ENCODE results near the gene PBLD. TPM values are rescaled to one million over a fixed set of nuclear protein-coding genes. Genes with fewer than 3 reads are reported as not detected.
A peak's percentile ranks its signal among the peaks of the same experiment; 100 is the strongest.

PBLD gene
- total and polyA plus RNA-seq, 4 donors, result 1.2 to 12.5 (median 3.1) TPM

DNA sequence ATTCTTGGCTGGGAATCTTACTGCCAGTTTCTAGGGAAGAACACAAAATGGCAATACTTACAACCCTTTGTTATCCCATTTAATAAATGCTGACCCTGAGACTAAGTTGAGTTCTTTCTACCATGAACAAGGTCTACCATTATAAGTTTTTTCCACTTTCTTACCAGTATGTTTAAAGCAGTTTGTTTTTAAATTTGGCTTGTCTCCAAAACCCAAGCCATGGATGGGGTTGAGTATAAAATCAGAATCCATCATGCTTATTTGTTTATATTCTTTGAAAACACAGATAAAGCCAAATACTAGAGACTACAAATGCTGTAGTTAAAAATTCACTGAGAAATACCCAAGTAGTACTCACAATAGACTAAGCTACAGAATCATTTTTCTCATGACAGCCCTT, 42.0 kb downstream of the PBLD start:
- DNase-seq (peak in 2 of 3 donors; percentile 53 to 61), ATAC-seq (ENCODE audit: insufficient read depth, low FRiP score) (no peak)
- Histone ChIP-seq H3K4me3 (no peak overlapping the region), H3K4me1 (ENCODE audit: control insufficient read depth in 5 of 5, insufficient read depth in 5 of 5, low read length in 5 of 5) (peaks cover 0 to 5% (median 0%) of the 10 kb centered on the region in 5 donors), H3K36me3 (ENCODE audit: control insufficient read depth in 4 of 4, insufficient read depth in 4 of 4, low read length in 4 of 4) (no peaks in the 10 kb centered on the region), H3K27ac (ENCODE audit: low read depth in 1 of 2, low read length in 1 of 2) (no peak overlapping the region), H3K9me3 (ENCODE audit: control insufficient read depth in 4 of 4, insufficient read depth in 3 of 4, low read length in 3 of 4) (no peaks in the 10 kb centered on the region), H3K9ac (ENCODE audit: insufficient read depth in 1 of 2, low read length in 2 of 2) (no peak overlapping the region), H3K27me3 (ENCODE audit: control insufficient read depth in 3 of 3, insufficient read depth in 3 of 3, low read length in 2 of 3) (no peaks in the 10 kb centered on the region)
- no peak for TF ChIP-seq CTCF (IDR thresholded peaks at IDR 0.05; ENCODE audit: control extremely low read depth, extremely low read depth)

- peaks cover 0 to 19% (median 4%) of the 10 kb centered on the region in 5 donors for H3K4me1 ChIP-seq (ENCODE audit: control insufficient read depth in 5 of 5, insufficient read depth in 5 of 5, low read length in 5 of 5)
- 97 to 99% methylated on average over 4 of the region's 4 CpGs for WGBS, 2 donors
- H3K27ac ChIP-seq (ENCODE audit: low read depth in 1 of 2, low read length in 1 of 2), result no peak overlapping the region
- TF ChIP-seq CTCF (IDR thresholded peaks at IDR 0.05; ENCODE audit: control extremely low read depth, extremely low read depth), result no peak
- no peaks in the 10 kb centered on the region for H3K9me3 ChIP-seq (ENCODE audit: control insufficient read depth in 4 of 4, insufficient read depth in 3 of 4, low read length in 3 of 4)
- DNase-seq (no peak), ATAC-seq (ENCODE audit: insufficient read depth, low FRiP score) (no peak)
- no peak overlapping the region for H3K4me3 ChIP-seq
- H3K36me3 ChIP-seq (ENCODE audit: control insufficient read depth in 4 of 4, insufficient read depth in 4 of 4, low read length in 4 of 4), result no peaks in the 10 kb centered on the region
- no peaks in the 10 kb centered on the region for H3K27me3 ChIP-seq (ENCODE audit: control insufficient read depth in 3 of 3, insufficient read depth in 3 of 3, low read length in 2 of 3)
- H3K9ac ChIP-seq (ENCODE audit: insufficient read depth in 1 of 2, low read length in 2 of 2), result no peak overlapping the region
These were observed 44.0 kb downstream of the PBLD start for GRCh38 chr10:68288717-68289116.

- Histone ChIP-seq H3K9ac (ENCODE audit: insufficient read depth in 1 of 2, low read length in 2 of 2) (no peak overlapping the region), H3K36me3 (ENCODE audit: control insufficient read depth in 4 of 4, insufficient read depth in 4 of 4, low read length in 4 of 4) (no peaks in the 10 kb centered on the region), H3K27me3 (ENCODE audit: control insufficient read depth in 3 of 3, insufficient read depth in 3 of 3, low read length in 2 of 3) (no peaks in the 10 kb centered on the region), H3K9me3 (ENCODE audit: control insufficient read depth in 4 of 4, insufficient read depth in 3 of 4, low read length in 3 of 4) (no peaks in the 10 kb centered on the region), H3K4me1 (ENCODE audit: control insufficient read depth in 5 of 5, insufficient read depth in 5 of 5, low read length in 5 of 5) (peaks cover 0 to 17% (median 0%) of the 10 kb centered on the region in 5 donors), H3K4me3 (no peak overlapping the region), H3K27ac (ENCODE audit: low read depth in 1 of 2, low read length in 1 of 2) (no peak overlapping the region)
- ATAC-seq (ENCODE audit: insufficient read depth, low FRiP score) (no peak), DNase-seq (peak; percentile 71 to 90 (median 86))
- no peak for TF ChIP-seq CTCF (IDR thresholded peaks at IDR 0.05; ENCODE audit: control extremely low read depth, extremely low read depth)
- WGBS, 2 donors, result 72 to 80% methylated on average over 9 of the region's 9 CpGs
These were observed 48.4 kb downstream of the PBLD start for GRCh38 chr10:68284062-68285001.

Measured in lung (tissue), 12 donors.